ENCODE measurements around the gene SERPIND1.
"Not testable (repeated sequence)": the region's sequence is repeated elsewhere in the genome, so short reads cannot be mapped to it uniquely, and the experiment has no call there.

SERPIND1 gene

GRCh38 chr22:20818471-20818870 lies 44.6 kb downstream of the SERPIND1 start:
- DNase-seq: no peak

DNA sequence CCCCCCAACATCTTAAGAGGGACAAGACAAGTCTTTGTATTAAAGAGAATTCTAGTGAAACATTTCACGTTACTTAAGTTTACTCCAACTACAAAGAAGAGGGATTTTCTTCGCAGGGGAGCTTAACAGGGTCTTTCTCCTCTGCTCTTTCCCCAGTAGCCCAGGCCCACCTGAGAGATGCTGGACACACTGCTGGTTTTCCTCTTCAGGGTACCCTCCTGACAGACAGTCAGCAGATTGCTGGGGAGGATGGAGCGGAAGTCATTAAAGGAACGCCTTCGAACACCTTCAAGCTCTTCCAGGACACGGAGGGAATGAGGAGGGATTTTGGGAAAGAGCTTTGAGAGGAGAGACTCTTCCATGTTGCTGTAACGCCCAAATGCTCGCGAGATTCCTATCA lies 45.6 kb downstream of the SERPIND1 start:
- DNase-seq: no peak

DNA sequence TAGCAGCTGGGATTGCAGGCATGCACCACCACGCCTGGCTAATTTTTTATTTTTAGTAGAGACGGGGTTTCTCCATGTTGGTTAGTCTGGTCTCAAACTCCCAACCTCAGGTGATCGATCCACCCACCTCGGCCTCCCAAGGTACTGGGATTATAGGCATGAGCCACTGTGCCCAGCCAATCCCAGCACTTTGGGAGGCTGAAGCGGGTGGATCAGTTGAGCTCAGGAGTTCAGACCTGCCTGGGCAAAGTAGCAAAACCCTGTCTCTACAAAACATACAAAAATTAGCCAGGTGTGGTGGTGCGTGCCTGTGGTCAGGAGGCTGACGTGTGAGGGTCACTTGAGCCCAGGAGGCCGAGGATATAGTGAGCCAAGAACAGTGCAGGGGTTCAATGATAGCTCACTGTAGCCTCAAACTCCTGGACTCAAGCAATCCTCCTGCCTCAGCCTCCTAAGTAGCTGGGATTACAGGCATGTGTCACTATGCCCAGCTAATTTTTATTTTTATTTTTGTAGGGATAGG lies 47.9 kb downstream of the SERPIND1 start:
- not testable (repeated sequence) for DNase-seq

DNA sequence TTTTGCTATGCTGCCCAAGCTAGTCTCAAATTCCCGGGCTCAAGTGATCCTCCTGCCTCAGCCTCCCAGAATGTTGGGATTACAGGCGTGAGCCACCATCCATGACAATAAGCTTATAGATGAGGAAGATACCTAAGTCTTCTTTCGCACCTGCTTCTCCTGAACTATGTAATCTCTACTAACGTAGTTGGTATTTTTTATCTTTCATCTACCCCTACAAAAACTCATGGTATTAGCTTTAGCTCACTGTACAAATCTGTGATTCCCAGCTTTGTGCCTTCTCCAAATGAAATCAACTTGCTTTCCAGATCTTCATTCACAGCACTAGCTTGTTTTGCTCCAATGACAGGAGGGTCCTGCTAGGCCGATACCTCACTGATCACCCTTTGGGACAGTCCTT lies 48.3 kb downstream of the SERPIND1 start:
- no peak for DNase-seq

DNA sequence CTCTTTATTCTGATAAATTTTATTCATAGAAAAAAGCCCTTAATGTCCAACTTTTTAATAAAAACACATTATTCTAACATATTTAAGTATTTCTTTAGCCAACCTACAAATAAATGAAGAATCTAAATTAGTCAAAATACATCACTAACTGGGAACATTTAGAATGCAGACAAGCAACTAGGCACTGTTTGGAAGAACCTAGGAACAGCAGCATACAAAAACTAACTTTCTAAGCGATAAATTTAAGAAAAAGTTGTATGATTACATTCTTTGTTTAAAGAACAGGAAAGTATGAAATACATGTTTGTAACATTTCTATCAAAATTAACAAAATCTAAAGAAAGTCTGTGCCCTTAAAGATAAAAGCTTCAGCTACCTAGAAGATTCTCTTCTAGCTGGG lies 49.4 kb downstream of the SERPIND1 start:
- no peak for DNase-seq

DNA sequence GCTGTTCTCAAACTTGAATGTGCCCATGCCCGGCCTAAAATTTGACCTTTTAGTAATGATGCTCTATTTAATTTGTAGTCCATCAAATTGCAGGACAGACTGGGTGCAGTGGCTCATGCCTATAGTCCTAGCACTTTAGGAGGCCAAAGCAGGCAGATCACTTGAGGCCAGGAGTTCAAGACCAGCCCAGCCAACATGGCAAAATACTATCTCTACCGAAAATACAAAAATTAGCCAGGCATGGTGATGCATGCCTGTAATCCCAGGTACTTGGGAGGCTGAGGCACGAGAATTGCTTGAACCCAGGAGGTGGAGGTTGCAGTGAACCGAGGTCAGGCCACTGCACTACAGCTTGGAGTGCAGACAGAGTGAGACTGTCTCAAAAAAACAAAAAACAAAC lies 51.3 kb downstream of the SERPIND1 start:
- not testable (repeated sequence) for DNase-seq

DNA sequence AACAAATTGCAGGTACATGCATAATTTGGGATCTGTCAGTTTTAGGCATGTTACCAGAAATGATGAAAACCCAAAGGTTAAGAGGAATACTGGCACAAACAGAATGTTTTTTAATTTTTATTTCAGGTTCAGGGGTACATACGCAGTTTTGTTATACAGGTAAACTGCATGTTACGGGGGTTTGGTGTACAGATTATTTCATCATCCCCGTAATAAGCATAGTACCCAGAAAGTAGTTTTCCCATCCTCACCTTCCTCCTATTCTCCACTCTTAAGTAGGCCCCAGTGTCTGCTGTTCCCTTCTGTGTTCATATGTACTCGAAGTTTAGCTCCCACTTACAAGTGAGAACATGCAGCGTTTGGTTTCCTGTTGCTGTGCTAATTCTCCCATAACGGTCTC lies 51.7 kb downstream of the SERPIND1 start:
- no peak for DNase-seq

GRCh38 chr22:20826373-20827152 lies 52.6 kb downstream of the SERPIND1 start:
- DNase-seq: not testable (repeated sequence)

- DNase-seq: no peak
Measured at GRCh38 chr22:20829491-20830134, 55.7 kb downstream of the SERPIND1 start.

GRCh38 chr22:20833225-20833665 lies 59.3 kb downstream of the SERPIND1 start:
- no peak for DNase-seq

GRCh38 chr22:20834206-20834605 lies 60.3 kb downstream of the SERPIND1 start:
- no peak for DNase-seq

DNA sequence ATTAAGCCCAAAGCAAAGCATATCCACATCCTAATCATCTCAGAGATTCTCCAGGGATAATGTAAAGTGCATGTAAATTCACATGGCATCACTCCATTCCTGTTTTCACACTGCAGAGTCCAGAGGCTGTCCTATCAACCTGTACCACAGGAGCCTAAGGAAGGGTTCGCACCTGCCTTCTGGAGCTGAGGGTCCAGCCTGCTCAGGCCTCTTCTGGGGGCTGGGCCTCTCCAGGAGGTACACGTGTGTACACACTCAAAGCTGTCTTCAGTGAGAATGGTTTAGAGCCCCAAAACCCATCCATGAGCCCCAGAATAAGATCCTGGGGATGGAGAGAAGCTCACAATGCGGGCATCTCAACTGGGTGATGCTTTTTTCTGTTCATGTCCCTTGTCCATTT lies 60.8 kb downstream of the SERPIND1 start:
- no peak for DNase-seq
